Activated T-cell treated with anti-CD3 and anti-CD28 coated beads, Interleukin-2, amount 50 U/mL, for 1 hour (primary cell): ENCODE data around the gene CRHR1.

Experiments
- DNase-seq: peaks from one replicate; pipeline ENCODE4 v3.0.0-alpha.2; 2020

Gene CRHR1

DNA sequence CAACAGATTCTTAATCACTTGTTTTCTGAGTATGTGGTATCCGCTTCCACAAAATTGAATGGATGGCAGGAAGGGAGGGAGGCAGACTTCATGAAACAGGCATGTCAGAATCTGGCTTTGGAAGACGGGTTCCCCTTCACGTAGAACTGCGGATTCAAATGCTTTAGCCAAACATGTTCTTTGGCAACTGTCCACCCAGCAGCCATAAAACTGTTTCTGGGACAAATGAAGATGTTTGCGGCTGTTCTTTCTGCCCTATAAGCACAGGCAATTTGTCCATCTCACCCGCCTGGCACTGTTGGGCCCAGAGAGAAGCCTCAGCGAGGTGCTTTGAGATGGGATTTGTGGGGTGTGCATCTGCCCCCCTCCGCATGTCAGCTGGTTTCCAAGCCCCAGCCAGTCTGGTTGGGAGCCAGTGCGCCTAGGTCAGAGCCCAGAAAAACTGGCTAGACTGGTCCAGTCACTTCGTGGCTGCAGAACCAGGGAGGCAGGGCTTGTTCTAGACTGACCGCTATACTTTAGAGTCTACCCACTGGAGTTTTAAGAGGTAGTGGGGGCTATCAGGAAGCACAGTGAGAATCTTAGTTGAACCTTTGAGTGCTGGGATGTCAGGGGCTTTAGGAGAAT is 6.3 kb downstream of the CRHR1 start:
- DNase-seq, result no peak

- no peak for DNase-seq
Measured at GRCh38 chr17:45791041-45791582, 7.0 kb downstream of the CRHR1 start.

GRCh38 chr17:45791935-45792334 is 7.8 kb downstream of the CRHR1 start:
- no peak for DNase-seq

GRCh38 chr17:45792437-45792836 is 8.3 kb downstream of the CRHR1 start:
- DNase-seq, result no peak

- no peak for DNase-seq
Measured at GRCh38 chr17:45792995-45793755, 9.1 kb downstream of the CRHR1 start.

DNA sequence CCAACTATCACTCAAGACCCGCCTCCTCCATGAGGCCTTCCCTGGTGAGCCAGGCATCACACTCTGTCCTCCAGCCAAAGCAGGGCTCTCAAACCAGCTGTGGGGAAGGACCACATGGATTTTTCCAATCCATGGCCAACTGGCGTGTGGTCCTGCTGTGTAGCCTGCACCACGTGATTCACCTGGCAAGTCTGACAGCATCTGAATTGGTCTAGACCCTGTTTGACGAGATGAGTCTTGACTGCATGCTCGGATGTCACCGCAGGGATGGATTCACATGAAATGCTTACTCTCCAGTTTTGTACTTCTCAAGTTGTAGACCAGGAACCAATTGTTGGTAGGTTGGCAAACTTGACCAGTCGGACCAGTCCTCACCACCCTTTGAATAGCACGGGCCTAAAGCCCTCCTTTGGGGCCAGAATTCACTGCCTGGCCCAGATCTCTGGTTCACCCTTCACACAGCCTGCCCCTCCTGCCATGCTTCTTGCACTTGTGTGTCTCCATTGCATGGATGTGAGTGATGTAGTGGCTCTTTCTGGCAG is 9.9 kb downstream of the CRHR1 start:
- no peak for DNase-seq

GRCh38 chr17:45794840-45795239 is 10.7 kb downstream of the CRHR1 start:
- no peak for DNase-seq

DNA sequence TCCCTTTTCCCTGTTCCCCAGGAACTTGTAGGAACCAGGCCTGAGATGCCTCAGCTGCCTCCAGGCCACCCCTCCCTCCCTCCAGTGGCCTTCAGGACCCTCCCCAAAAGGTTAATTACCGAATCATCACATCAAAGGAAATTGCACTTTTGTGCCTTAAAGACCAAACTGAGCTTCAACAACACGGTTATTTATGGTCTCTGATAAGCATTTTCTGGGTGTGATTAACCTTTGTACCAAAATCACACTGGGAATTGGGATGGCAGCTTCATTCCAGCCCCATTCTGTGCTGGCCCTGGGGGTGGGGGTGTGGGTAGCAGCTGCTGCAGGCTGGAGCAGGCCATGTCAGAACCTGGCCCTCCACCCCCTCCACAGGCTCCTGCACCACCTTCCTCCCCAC is 16.7 kb downstream of the CRHR1 start:
- no peak for DNase-seq

GRCh38 chr17:45801421-45801820 is 17.3 kb downstream of the CRHR1 start:
- DNase-seq, result no peak

- no peak for DNase-seq
Measured at GRCh38 chr17:45808845-45809244, 24.7 kb downstream of the CRHR1 start.

DNA sequence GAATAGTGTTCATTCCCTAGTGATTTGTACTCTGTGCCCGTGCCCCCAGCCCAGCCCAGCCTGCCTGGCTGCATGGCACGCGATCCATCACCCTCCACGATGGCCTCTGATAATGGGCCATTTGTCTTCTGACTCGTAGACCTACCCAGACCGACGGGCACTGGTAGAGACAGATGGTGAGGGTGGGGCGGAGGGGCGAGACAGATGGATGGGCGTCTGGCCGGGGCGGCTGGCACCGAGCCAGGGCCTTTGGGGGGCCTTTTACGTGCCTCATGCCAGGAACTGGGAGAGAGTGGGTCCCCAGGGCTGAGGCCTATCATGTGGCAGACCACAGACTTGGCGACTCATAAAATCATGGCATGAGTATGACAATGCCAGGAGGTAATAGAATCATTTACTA is 25.4 kb downstream of the CRHR1 start:
- no peak for DNase-seq

DNA sequence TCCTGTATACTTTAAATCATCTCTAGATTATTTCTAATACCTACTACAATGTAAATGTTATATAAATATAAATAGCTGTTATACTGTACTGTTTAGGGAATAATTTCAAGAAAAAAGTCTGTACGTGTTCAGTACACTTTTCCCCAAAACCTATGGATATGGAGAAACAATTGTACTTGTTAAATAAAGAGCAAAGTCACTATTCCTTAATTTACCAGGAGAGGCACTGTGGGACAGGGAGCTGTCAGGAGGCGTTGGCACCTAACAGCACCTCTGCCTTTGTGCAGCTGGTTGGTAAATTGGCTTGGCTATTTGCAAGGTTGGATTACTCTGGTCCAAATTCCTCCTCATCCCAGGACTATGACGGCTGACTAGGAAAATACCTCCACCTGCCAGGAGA is 28.0 kb downstream of the CRHR1 start:
- DNase-seq, result no peak

DNA sequence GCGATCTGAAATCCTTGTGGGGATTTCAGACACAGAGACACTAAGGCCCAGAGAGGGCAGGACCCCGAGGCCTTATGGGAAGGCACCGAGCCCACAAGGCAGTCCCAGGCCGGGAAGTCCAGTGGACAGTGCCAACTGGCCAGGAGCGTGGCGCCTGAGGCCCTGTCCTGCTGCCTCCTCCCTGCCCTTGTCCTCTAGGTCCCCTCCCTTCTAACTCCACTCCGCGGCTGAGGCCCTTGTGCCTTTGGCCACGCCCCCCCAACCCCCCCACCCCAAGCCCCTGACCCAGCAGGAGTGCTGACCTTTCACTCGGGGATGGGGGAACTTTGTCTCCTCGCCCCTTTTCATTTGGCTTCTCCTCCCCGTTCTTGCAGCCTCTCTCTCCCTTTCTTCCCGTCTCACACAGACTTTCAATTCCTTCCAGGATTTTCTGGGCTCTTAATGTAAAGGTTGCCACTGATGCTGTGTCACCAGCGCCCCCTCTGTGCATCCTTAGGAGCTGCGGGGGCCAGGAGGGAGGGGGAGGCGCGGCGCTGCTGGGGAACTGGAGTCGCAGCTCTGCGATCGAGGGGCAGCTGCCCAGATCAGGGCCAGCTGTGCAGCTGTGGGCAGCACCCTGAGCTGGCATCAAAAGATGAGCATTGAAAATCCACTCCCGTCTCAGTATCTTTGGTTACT is 29.1 kb downstream of the CRHR1 start:
- no peak for DNase-seq

- DNase-seq, result no peak
Measured at GRCh38 chr17:45814622-45815606, 30.8 kb downstream of the CRHR1 start.

DNA sequence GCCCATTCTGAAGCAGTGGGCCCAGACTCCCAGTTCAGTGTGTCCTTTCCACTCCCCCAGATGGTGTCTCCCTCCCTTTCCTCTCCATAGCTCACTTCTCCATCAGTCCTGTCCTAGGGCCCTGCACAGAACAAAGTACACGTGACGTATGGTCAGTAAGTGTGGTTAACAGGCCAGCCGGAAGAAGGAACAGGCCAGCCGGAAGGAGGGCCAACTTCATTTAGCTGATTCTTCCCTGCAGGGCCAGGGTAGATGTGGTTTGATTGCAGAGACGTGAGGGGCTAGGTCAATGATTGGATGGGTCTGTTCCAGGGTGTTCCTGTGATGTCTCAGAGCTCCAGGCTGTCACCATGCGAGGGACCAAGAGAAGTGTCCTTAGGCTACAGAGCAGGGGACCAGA is 31.6 kb downstream of the CRHR1 start:
- DNase-seq, result no peak

DNA sequence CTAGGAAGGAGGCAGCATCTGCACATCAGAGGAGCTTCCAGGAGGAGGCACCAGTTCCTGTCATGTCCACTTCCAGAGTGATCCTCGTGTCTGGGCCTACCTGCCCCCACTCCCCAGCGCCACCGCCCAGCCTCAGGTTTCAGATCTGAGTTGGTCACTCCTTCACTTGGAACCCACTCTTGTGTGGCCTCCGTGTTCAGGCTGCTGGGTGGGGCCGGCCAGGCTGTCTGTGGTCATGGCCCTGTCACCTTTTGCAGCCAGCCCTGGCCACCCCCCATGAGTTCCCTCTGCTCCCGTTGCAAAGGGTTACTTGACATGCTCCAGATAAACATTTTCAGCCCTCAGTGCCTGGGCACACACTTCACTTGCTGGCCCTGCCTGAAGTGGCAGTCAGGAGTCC is 33.9 kb downstream of the CRHR1 start:
- no peak for DNase-seq

GRCh38 chr17:45818699-45819098 is 34.6 kb downstream of the CRHR1 start:
- no peak for DNase-seq

GRCh38 chr17:45819632-45820031 is 35.5 kb downstream of the CRHR1 start:
- no peak for DNase-seq

GRCh38 chr17:45820052-45820780 is 36.1 kb downstream of the CRHR1 start:
- no peak for DNase-seq

- DNase-seq, result no peak
Measured at GRCh38 chr17:45821147-45821546, 37.0 kb downstream of the CRHR1 start.

DNA sequence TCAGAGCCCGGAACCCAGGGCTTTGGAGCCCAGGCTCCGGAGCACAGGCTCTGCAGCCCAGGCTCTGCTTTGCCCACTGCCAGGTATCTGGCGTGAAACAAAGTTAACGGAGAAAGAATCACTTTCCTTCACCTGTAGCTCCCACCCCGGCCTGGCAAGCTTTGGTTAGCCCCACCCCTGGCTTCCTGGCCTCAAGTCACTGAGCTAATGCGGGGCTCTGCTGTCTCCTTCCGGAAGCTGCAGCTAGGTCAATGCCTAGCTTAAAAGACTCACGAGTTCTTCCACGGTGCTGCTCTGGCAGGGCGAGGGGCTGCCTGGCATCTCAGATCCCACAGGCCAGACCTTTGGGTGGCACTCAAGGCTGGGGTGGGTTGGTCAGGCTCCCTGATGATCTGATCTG is 39.5 kb downstream of the CRHR1 start:
- DNase-seq, result no peak

GRCh38 chr17:45824475-45824874 is 40.4 kb downstream of the CRHR1 start:
- DNase-seq, result no peak
